Suprapubic skin (tissue), 4 donors: ENCODE results near the gene TKT. TPM values are rescaled to one million over a fixed set of nuclear protein-coding genes. Genes with fewer than 3 reads are reported as not detected.

Source experiments
- DNase-seq, 2 donors: peaks; one replicate each; pipeline ENCODE4 v3.0.0-alpha.2; 2019; ENCODE audit warnings: low spot score in 2 of 2
- H3K27ac ChIP-seq: fragments of 200-600 bp; sonication (generic); one replicate; pipeline ENCODE4 v1.5.1; 2019
- H3K27me3 ChIP-seq: fragments of 200-600 bp; sonication (generic); one replicate; pipeline ENCODE4 v1.5.1; 2019
- H3K36me3 ChIP-seq: fragments of 200-600 bp; sonication (generic); one replicate; pipeline ENCODE4 v1.5.1; 2019
- H3K4me1 ChIP-seq: fragments of 200-600 bp; sonication (generic); one replicate; pipeline ENCODE4 v1.5.1; 2019
- H3K4me3 ChIP-seq: fragments of 200-600 bp; sonication (generic); one replicate; pipeline ENCODE4 v1.5.1; 2019; ENCODE audit warnings: mild to moderate bottlenecking
- H3K9me3 ChIP-seq: fragments of 200-600 bp; sonication (generic); one replicate; pipeline ENCODE4 v1.5.1; 2019
- CTCF ChIP-seq, 2 donors: fragments of 200-600 bp in 1 of 2; fragments of 450-650 bp in 1 of 2; sonication (generic) in 1 of 2; IDR thresholded peaks; one replicate each; pipeline ENCODE4 v1.5.1; 2016 to 2019; ENCODE audit warnings: antibody characterized with exemption in 2 of 2, mild to moderate bottlenecking in 1 of 2, moderate library complexity in 1 of 2
- EP300 ChIP-seq: sonication (generic); formaldehyde crosslinking; IDR thresholded peaks from one replicate; pipeline ENCODE4 v1.6.1; 2017; ENCODE audit warnings: antibody characterized with exemption
- POLR2A ChIP-seq, 2 donors: fragments of 450-650 bp; IDR thresholded peaks; one replicate each; pipeline ENCODE4 v1.6.1; 2017; ENCODE audit warnings: antibody characterized with exemption in 2 of 2, mild to moderate bottlenecking in 2 of 2, moderate library complexity in 2 of 2
- POLR2AphosphoS5 ChIP-seq, 3 donors: sonication (generic); formaldehyde crosslinking; IDR thresholded peaks; one replicate each; pipeline ENCODE4 v1.6.1; 2017; ENCODE audit warnings: antibody characterized with exemption in 3 of 3
- WGBS: methylation state at CpG from one replicate; pipeline ENCODE4 v1.1.5; 2018; 5-methylcytosine and 5-hydroxymethylcytosine counted together
- total RNA-seq, 4 donors: library from RNA; depleted of rRNA; stranded (reverse); fragments of >200 nt; gene quantifications; one replicate each; pipeline ENCODE4 v1.1.0, GENCODE V29; 2016

TKT gene
- total RNA-seq, 4 donors from 2014 or later: 107 to 194 (median 155) TPM

GRCh38 chr3:53186726-53187125, 69.1 kb downstream of the TKT start:
- no peak overlapping the region for H3K27ac ChIP-seq
- DNase-seq: no peak
- no peaks in the 10 kb centered on the region for H3K9me3 ChIP-seq
- peaks cover 1% of the 10 kb centered on the region for H3K4me1 ChIP-seq
- peaks cover 83% of the 10 kb centered on the region for H3K36me3 ChIP-seq
- 89% methylated on average over 4 of the region's 9 CpGs for WGBS
- no peak for TF ChIP-seq POLR2A (IDR thresholded peaks at IDR 0.05)
- no peak for TF ChIP-seq EP300
- TF ChIP-seq CTCF (IDR thresholded peaks at IDR 0.05): no peak
- no peak for TF ChIP-seq POLR2AphosphoS5 (IDR thresholded peaks at IDR 0.05)
- no peaks in the 10 kb centered on the region for H3K27me3 ChIP-seq
- H3K4me3 ChIP-seq: no peak overlapping the region

GRCh38 chr3:53185761-53186465, 69.9 kb downstream of the TKT start:
- Histone ChIP-seq H3K4me3 (no peak overlapping the region), H3K27ac (no peak overlapping the region), H3K9me3 (no peaks in the 10 kb centered on the region), H3K36me3 (peaks cover 90% of the 10 kb centered on the region), H3K27me3 (no peaks in the 10 kb centered on the region), H3K4me1 (no peaks in the 10 kb centered on the region)
- no peak for DNase-seq
- TF ChIP-seq CTCF (IDR thresholded peaks at IDR 0.05): no peak
- no peak for TF ChIP-seq POLR2A (IDR thresholded peaks at IDR 0.05)
- TF ChIP-seq POLR2AphosphoS5 (IDR thresholded peaks at IDR 0.05): no peak
- no peak for TF ChIP-seq EP300
- WGBS: 92% methylated on average over 18 of the region's 20 CpGs

GRCh38 chr3:53184701-53185100, 71.1 kb downstream of the TKT start:
- H3K4me1 ChIP-seq: no peaks in the 10 kb centered on the region
- H3K36me3 ChIP-seq: peaks cover 90% of the 10 kb centered on the region
- H3K27ac ChIP-seq: no peak overlapping the region
- H3K9me3 ChIP-seq: no peaks in the 10 kb centered on the region
- no peak for TF ChIP-seq EP300
- no peak for TF ChIP-seq POLR2A (IDR thresholded peaks at IDR 0.05)
- DNase-seq: peak in 1 of 2 donors; percentile 59
- no peaks in the 10 kb centered on the region for H3K27me3 ChIP-seq
- 95% methylated on average over 7 of the region's 7 CpGs for WGBS
- H3K4me3 ChIP-seq: no peak overlapping the region

DNA sequence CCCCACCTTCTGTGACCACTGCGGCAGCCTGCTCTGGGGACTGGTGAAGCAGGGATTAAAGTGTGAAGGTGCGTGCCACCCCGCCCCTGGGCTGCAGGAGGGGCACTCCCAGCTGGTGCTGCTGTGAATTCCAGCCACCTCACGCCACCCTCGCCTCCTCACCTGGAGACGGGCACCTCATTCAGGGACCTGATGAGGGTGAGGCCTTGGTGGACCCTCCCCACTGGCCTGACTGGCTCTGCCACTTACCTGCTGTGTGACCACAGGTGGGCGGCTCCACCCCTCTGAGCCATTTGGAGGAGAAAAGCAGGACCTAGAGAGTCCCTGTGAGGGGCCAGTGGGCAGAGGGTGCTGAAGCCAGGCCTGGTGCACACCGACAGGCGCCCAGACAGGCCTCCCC, 72.3 kb downstream of the TKT start:
- Histone ChIP-seq H3K4me1 (no peaks in the 10 kb centered on the region), H3K27ac (no peak overlapping the region), H3K36me3 (peaks cover 90% of the 10 kb centered on the region), H3K27me3 (no peaks in the 10 kb centered on the region), H3K9me3 (no peaks in the 10 kb centered on the region), H3K4me3 (no peak overlapping the region)
- WGBS: 97% methylated on average over 7 of the region's 9 CpGs
- TF ChIP-seq POLR2AphosphoS5 (IDR thresholded peaks at IDR 0.05): no peak
- peak in 1 of 2 donors; percentile 71 for DNase-seq

GRCh38 chr3:53182764-53183355, 73.0 kb downstream of the TKT start:
- Histone ChIP-seq H3K36me3 (peaks cover 89% of the 10 kb centered on the region), H3K4me1 (no peaks in the 10 kb centered on the region), H3K27me3 (no peaks in the 10 kb centered on the region), H3K27ac (no peak overlapping the region), H3K9me3 (no peaks in the 10 kb centered on the region), H3K4me3 (no peak overlapping the region)
- no peak for TF ChIP-seq EP300
- no peak for TF ChIP-seq POLR2AphosphoS5 (IDR thresholded peaks at IDR 0.05)
- TF ChIP-seq POLR2A (IDR thresholded peaks at IDR 0.05): no peak
- DNase-seq: no peak
- 79% methylated on average over 19 of the region's 20 CpGs for WGBS

- H3K27me3 ChIP-seq: no peaks in the 10 kb centered on the region
- WGBS: 98% methylated on average over 8 of the region's 11 CpGs
- H3K4me1 ChIP-seq: no peaks in the 10 kb centered on the region
- no peaks in the 10 kb centered on the region for H3K9me3 ChIP-seq
- peaks cover 78% of the 10 kb centered on the region for H3K36me3 ChIP-seq
- no peak overlapping the region for H3K4me3 ChIP-seq
- DNase-seq: no peak
- TF ChIP-seq CTCF (IDR thresholded peaks at IDR 0.05) (no peak), POLR2AphosphoS5 (IDR thresholded peaks at IDR 0.05) (no peak), EP300 (no peak), POLR2A (IDR thresholded peaks at IDR 0.05) (no peak)
- H3K27ac ChIP-seq: no peak overlapping the region
Observed at GRCh38 chr3:53181528-53181927, 74.3 kb downstream of the TKT start.
